GM18507 (cell line): ENCODE measurements around the gene DHDDS.

Source experiments
- DNase-seq: peaks from one replicate; pipeline ENCODE4 v3.0.0; 2011; ENCODE audit warnings: low read depth; ENCODE audit not compliant: insufficient read length; ENCODE audit errors: extremely low spot score
- FAIRE-seq: peaks from 2 replicates; lab custom pipeline; 2011; peaks lifted over from hg19 to GRCh38; lab: Jason Lieb, UNC

The DHDDS gene

DNA sequence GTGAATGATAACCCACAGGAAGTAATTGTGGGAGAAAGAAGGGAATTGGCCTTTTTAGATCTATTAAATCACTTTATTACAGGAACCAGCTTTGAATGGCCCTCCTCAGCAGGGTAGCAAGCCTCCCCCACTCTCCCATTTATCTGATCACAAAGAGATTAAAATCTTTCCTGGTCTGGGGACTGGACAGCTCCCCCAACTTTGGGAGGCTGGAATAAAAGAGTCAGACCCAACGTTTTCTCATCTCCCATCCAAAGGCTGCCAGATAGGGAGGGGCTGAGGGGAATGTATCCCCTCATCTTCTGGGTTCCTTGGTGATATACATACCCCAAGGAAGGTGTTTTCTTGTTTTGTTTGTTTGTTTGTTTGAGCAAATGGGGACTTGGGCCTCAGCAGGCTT, 19.1 kb upstream of the DHDDS start:
- DNase-seq, result no peak
- FAIRE-seq, result no peak

DNA sequence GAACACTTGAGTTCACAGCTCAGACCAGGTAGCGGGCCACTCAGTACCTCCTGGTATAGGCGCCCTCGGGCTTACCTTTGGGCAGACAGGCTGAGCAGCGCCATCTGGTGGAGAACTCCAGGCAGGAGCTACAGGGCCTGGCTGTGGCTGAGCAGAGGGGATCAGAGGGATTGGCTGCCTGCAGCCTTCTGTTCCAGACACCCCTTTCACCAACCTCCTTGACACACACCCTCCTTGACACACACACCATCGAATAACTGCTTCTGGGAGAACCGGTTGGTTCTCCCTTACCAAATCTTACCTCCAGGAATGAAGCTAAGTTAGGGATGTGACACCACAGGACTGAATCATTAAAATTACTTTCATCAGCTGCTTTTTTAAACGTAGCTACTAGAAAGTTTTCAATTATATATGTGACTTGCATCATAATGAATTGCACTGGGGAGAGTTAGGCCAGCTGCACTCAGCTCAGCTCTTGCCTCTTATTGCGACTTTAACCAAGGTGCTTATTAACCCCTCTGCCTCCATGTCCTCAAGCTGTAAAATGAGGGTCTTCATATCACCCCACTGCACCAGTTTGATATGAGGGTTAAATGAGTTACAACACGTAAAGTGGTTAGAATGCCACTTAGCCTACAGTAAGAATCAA, 14.9 kb upstream of the DHDDS start:
- peak; percentile 90 for FAIRE-seq

GRCh38 chr1:26418865-26419349, 13.2 kb upstream of the DHDDS start:
- FAIRE-seq (no peak), DNase-seq (no peak)

More for the DNA sequence above, 14.9 kb upstream of the DHDDS start:
- DNase-seq, result peak; percentile 64

- DNase-seq (no peak), FAIRE-seq (no peak)
Observed at GRCh38 chr1:26419494-26419893, 12.6 kb upstream of the DHDDS start.

- no peak for FAIRE-seq
- DNase-seq, result no peak
Observed at GRCh38 chr1:26429721-26430120, 2.4 kb upstream of the DHDDS start.

DNA sequence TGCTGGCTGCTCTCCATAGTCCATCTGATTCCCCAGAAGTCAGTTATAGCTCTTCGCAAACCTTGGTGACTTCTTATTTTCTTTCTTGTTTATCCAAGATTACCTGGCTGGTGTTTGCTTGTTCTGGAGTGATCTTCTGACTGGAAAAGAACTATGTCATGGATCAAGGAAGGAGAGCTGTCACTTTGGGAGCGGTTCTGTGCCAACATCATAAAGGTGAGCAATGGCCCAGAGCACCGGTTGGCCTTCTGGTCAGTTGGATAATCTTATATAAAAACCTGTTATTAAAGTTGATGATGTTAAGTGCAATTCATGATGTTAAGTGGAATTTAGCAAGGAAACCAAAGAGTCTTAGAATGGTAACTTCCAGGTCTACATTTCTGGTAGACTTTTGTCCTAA, 672 bp downstream of the DHDDS start:
- FAIRE-seq (no peak), DNase-seq (no peak)

DNA sequence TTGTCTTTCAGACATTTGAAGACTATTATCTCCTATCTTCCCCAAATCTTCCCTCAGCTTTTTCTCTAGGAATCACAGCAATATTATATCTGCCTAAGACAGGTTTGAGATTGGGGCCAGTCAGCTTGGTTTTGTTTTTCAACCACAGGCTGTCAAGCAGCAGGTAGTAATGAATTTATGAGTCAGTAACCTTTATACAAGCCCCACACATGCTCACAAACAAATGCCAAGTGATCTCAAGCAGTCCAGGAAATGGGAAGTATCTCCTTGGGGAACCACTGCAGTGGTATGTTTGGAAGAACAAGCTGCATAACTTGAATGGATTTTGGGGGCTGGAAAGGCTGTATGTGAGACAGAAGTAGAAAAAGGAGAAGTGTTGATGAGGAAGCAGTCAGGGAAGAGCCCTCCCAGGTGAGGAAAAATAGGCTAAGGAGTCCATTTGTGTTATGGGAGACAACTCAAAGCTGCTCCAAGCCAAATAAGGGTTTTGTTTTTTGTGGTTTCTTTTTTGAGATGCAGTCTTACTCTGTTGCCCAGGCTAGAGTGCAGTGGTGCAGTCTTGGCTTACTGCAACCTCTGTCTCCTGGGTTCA, 2.1 kb downstream of the DHDDS start:
- no peak for FAIRE-seq

GRCh38 chr1:26438041-26438440, 5.9 kb downstream of the DHDDS start:
- FAIRE-seq (no peak), DNase-seq (no peak)

More for the DNA sequence above, 2.1 kb downstream of the DHDDS start:
- no peak for DNase-seq

DNA sequence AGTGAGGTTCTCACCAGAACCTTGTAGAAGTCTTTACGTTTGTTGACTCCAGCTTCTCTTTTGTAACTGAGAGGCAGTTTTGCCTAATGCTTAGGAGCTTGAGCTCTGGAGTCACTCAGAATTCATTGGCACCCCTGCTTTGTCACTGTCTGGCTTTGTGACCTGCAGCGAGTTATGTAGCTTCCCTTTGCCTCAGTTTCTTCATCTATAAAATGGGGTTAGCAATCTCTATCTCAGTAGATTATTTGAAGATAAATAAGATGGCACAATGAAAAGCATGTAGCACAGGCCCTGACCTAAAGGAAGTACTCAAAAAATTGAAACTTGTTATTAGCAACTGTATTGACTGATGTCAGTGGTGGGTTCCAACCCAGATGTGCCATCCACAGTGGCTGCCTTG, 8.1 kb downstream of the DHDDS start:
- DNase-seq, result no peak
- FAIRE-seq, result no peak

DNA sequence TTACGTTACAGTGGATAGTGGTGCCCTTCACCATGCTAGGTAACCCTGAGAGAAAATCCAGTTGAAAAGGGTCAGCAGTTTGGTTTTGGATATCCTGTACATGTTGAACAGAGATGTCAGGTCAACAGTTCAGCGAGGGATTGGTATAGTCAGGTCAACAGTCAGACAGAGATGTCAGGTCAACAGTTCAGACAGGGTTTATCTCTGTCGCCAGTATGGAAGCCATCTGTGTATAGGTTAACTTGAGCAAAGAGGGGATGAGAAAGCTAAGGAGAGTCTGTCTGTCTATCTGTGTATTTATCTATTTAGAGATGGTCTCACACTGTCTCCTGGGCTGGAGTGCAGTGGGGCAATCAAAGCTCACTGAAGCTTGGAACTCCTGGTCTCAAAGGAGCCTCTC, 17.7 kb downstream of the DHDDS start:
- DNase-seq (no peak), FAIRE-seq (no peak)

DNA sequence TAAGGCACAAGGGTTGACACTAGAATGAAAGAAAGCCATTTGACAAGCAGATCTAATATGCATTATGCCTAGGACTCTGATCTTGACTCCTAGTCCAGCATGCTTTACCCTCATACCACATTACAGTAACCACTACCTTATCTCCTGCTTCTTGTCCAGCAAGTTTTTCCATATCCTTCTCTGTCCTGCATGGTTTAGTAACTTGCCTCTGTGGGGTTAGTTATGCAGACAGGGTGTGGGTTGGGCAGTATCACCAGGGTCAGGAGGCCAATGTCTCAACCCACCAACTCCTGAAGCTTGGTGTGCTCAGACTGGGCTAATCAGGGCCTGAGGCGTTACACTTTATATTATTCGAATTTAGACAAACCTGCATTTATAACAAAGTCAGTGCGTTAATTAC, 18.8 kb downstream of the DHDDS start:
- FAIRE-seq, result no peak
- DNase-seq, result no peak

- FAIRE-seq, result no peak
- no peak for DNase-seq
Observed at GRCh38 chr1:26452459-26453183, 20.5 kb downstream of the DHDDS start.

DNA sequence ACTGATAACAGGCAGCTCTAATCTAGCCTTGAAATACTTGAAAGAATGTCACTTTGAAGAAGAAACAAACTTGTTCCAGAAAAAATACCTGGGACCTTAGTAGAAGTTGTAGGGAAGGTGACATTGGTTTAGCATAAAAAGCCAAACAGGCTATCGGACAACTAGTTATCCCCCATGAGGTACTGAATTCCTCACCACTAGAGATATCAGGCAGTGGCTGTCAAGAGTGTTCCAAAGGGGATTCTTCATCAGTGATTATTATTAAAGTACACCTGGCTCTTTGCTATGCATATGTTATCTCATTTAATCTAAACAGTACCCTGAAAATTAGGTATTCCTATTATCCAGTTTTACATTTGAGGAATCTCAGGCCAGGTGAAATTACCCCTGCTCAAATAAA, 27.0 kb downstream of the DHDDS start:
- FAIRE-seq (no peak), DNase-seq (no peak)

DNA sequence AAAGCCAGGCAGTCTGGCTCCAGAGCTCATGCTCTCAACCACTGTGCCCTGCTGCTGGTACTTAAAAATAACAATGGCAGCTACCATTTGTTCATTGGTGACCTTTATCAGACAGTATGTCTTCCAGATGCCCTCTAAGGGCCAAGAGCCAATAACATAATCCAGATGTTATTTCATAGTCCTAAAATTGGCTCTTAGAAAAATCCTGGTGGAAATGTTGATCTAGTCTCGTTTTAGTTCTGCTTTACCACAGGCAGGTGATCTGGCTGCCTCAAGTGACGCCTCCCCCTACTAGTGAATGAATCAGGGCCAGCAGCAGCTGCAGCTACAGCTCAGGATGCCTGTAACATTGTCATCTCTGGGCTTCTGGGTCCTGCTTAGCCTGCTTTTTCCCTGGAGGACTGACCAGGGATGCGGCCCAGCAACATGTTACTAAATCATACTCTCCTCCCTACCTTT, 27.5 kb downstream of the DHDDS start:
- FAIRE-seq, result no peak

DNA sequence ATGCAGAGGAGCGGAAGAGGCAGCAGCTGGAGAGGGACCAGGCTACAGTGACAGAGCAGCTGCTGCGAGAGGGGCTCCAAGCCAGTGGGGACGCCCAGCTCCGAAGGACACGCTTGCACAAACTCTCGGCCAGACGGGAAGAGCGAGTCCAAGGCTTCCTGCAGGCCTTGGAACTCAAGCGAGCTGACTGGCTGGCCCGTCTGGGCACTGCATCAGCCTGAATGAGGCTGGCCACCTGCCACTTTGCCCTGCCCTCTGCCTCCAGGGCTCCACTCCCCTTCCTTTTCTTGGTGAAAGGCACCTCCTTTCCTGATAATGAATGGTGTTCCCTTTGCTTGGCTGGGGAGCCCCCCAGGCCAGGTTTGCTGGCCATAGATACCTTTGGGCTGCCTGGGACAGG, 36.8 kb downstream of the DHDDS start:
- FAIRE-seq (no peak), DNase-seq (no peak)

More for the DNA sequence above, 27.5 kb downstream of the DHDDS start:
- no peak for DNase-seq

DNA sequence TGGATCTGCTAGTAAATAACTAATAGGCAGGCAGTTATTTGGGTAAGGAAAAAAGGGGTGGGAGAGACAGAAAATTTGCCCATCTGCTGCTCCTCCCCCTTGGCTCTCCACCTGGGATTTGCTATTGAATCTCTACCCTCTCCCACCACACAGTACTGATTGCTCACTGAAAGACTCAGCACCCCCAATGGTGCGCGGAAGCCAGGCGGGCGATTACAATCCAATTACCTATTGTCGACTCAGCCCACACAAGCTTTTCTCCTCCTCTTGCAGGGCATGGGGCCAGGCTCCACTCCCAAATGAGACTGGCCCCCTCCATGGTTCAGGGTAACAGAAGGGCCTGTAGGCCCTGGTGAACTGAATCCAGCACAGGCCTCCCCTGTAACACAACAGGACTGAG, 37.4 kb downstream of the DHDDS start:
- DNase-seq (no peak), FAIRE-seq (no peak)

DNA sequence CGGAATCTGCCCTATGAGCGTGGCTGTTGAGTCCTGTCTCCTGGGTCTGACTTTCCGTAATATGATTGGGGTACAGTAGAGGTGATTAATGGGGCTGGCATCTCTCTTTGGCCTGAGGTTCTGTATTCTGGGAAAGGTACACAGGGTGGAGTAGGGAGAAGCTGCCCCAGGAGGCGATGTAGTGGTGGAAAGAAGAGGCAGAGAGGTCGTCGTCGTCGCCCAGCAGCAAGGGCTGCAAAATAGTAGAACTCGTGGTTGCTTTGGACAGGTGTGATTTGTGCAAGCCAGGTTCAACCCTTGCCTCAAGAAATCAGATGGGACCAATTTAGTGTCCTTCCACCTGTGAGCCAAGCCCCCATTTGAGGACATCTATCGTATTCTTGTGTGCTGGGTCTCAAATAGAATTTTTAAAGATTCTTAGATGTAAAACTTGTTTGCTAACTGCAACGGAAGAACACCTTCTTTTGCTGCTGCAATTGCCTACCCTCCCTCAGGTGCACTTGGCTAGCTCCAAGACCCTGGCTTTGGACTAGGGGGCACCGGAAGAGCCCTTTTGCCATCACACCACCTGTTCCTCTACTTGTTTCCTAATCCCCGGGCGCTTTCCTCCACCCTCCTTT, 38.9 kb downstream of the DHDDS start:
- DNase-seq (no peak), FAIRE-seq (no peak)

DNA sequence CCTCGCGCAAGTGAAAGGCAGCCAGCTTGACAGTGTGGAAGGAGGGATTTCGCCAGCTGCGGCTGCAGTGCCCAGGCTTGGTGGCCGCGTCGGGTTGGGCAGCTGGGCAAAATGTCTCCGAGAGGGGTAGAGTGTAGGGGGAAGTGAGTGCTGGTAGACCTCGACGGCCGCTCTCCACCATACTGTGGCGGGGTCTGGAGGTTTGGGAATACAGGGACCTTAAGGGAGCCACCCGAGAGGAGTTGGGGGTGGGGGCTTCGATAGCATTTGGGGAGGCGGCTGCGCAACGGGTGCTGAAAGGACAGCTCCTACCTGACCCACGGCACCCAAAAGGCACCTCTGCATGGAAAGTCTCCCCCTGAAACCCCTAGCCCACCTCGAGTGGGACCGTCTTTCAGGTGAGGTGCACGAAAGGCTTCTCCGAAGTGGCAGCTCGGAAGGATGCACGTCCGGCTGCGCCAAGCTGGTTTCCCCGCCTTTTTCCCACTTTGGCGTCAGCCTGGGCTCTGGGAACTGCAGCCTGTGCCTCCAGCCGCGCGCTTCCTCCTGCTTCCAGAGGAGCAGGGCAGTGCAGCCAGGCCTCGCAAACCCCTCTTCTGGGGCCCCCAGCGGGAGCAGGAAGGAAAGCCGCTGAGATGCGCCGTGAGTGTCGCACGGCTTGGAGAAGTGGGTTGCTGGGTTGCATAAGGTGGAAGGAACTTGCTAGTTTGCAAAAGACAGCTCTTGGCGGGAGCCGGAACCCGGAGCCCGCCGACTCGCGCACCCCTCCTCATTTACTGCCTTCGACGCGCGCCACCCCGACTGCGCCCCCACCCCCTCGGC, 39.6 kb downstream of the DHDDS start:
- FAIRE-seq, result no peak
- no peak for DNase-seq

- peak; percentile 73 for DNase-seq
- peak; percentile 44 for FAIRE-seq
Observed at GRCh38 chr1:26472320-26472900, 40.3 kb downstream of the DHDDS start, which contains the start of gene HMGN2. Gene HMGN2 (plus strand): TSS chr1:26472440. CDS start chr1:26472613, 173 bp downstream.
